ENCODE measurements around the gene TWSG1. TPM values are rescaled to one million over a fixed set of nuclear protein-coding genes. Genes with fewer than 3 reads are reported as not detected.
"Not testable (repeated sequence)": the region's sequence is repeated elsewhere in the genome, so short reads cannot be mapped to it uniquely, and the experiment has no call there.

The TWSG1 gene
- polyA plus RNA-seq, 2 of the 4 experiments (the other 2 are of a cell fraction), result 20.6 to 38.3 TPM

GRCh38 chr18:9394046-9394445 is 59.5 kb downstream of the TWSG1 start:
- no peak overlapping the region for H3K4me2 ChIP-seq
- no peak overlapping the region for H3K4me3 ChIP-seq
- peaks cover 5% of the 10 kb centered on the region; the same call in 1 of the 3 replicates for H3K9me3 ChIP-seq
- no peak for TF ChIP-seq E2F6 (IDR thresholded peaks at IDR 0.05; ENCODE audit: borderline replicate concordance, low read depth)
- H3K27ac ChIP-seq, result no peak overlapping the region
- FAIRE-seq (no peak), DNase-seq (ENCODE audit: low read depth in 1 of 2, low spot score in 1 of 2) (no peak), ATAC-seq (no peak)
- WGBS (ENCODE audit: missing lambda C conversion rate), result 78% methylated on average over 3 of the region's 3 CpGs
- ChIA-PET CTCF (no interaction called here), POLR2A (no interaction called here)
- no peaks in the 10 kb centered on the region for H3K4me1 ChIP-seq

GRCh38 chr18:9400197-9400596 is 65.6 kb downstream of the TWSG1 start:
- no peaks in the 10 kb centered on the region for H3K4me1 ChIP-seq
- H3K4me2 ChIP-seq, result no peak overlapping the region
- 77% methylated on average over 5 of the region's 5 CpGs for WGBS (ENCODE audit: missing lambda C conversion rate)
- no peak for FAIRE-seq
- H3K4me3 ChIP-seq, result no peak overlapping the region
- ChIA-PET POLR2A (no interaction called here), CTCF (no interaction called here)
- TF ChIP-seq HEYL (CRISPR knock-in tag; IDR thresholded peaks at IDR 0.05) (no peak), POLR2AphosphoS2 (conservative IDR thresholded peaks at IDR 0.05; ENCODE audit: low read length) (no peak), RAD21 (conservative IDR thresholded peaks at IDR 0.05 in 1 of 2, IDR thresholded peaks at IDR 0.05 in 1 of 2) (no peak), RCOR1 (IDR thresholded peaks at IDR 0.05; ENCODE audit: low read depth, low read length) (no peak), EHMT2 (IDR thresholded peaks at IDR 0.05; ENCODE audit: low read depth) (no peak), RARB (CRISPR knock-in tag; IDR thresholded peaks at IDR 0.05) (no peak), CTCF (IDR thresholded peaks at IDR 0.05) (no peak), HMGXB4 (CRISPR knock-in tag; IDR thresholded peaks at IDR 0.05; ENCODE audit: borderline replicate concordance) (no peak), ZNF302 (CRISPR knock-in tag; IDR thresholded peaks at IDR 0.05) (no peak), HOXB5 (CRISPR knock-in tag; IDR thresholded peaks at IDR 0.05) (no peak), ZFP36 (IDR thresholded peaks at IDR 0.05; ENCODE audit: borderline replicate concordance, partially characterized antibody) (no peak), POLR2A (IDR thresholded peaks at IDR 0.05; ENCODE audit: low read length) (no peak), RFX5 (IDR thresholded peaks at IDR 0.05) (no peak), SMC3 (IDR thresholded peaks at IDR 0.05) (no peak), JUN (IDR thresholded peaks at IDR 0.05) (no peak)
- DNase-seq (ENCODE audit: low read depth in 1 of 2, low spot score in 1 of 2), result no peak
- no peak for ATAC-seq
- no peak overlapping the region for H3K27ac ChIP-seq
- no peaks in the 10 kb centered on the region for H3K9me3 ChIP-seq

- Histone ChIP-seq H3K27ac (no peak overlapping the region), H3K4me1 (no peaks in the 10 kb centered on the region), H3K4me3 (no peak overlapping the region), H3K9me3 (no peaks in the 10 kb centered on the region), H3K4me2 (no peak overlapping the region)
- POLR2A ChIA-PET, result no interaction called here
- FAIRE-seq (no peak), DNase-seq (ENCODE audit: low read depth in 1 of 2, low spot score in 1 of 2) (no peak), ATAC-seq (no peak)
- no peak for TF ChIP-seq USF2 (IDR thresholded peaks at IDR 0.05)
- CTCF ChIA-PET, result no interaction called here
These were observed 66.6 kb downstream of the TWSG1 start for GRCh38 chr18:9401176-9401575.

- H3K4me1 ChIP-seq; CTCF ChIA-PET; H3K4me2 ChIP-seq; H3K4me3 ChIP-seq; ATAC-seq; DNase-seq (ENCODE audit: low read depth in 1 of 2, low spot score in 1 of 2); FAIRE-seq; POLR2A ChIA-PET; H3K9me3 ChIP-seq; H3K27ac ChIP-seq: not testable (repeated sequence)
- 94% methylated on average over 10 of the region's 10 CpGs for WGBS (ENCODE audit: missing lambda C conversion rate)
These were observed 67.9 kb downstream of the TWSG1 start for GRCh38 chr18:9402358-9403007.
